EL (cell line): ENCODE results near the gene COL9A3.

ENCODE experiments used
- DNase-seq: peaks from one replicate; pipeline ENCODE4 v3.0.0-alpha.2; 2016

COL9A3 gene

DNA sequence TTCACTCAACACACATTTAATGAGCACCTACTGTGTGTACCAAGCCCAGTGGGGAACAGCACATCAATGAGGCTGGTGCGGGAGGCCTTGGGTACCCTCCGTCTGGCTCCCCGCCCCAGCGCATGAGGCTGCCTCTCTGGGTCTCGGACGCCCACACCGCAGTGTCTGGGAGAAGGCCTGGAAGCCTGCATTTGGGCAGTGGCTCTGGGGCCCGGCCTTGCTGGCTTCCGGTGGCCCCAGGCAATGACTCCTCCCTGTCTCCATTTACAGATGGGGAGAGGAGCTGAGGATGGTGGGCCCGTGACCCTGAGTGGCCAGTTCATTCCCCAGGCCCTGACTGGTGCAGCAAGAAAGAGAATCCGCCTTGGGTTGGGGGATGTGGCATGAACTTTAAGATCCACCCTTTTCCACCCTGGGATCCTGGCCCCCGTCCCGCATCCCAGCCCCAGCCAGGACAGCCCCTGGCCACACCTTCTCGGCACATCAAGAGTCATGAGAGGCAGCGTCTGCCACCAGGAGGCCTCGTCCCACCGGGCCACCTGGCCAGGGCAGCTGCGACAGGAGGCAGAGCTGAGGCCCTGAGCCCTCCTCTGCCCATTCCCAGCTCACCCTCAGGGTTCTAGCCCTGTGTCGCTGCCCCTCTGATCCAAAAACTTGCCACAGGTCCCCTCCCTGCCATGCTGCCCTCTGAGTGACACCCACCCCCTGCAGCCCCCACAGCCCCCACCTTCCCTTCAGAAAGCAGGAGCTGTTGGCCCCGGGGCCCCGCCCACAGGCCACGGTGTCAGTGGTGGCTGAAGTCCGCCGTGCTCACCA, 38.0 kb upstream of the COL9A3 start:
- DNase-seq = no peak

DNA sequence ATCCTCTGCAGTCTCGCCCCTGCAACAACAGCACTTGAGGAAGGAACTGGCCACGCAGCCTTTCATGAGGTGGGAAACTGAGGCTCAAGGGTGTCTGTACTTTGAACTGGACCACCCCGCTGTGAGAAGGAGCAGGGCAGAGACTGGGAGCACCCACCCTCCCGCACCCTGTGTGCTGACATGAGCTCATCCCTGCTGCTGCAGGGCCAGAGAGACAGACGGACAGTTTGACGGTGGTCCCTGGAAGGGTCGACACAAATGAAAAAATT, 37.5 kb upstream of the COL9A3 start:
- DNase-seq = no peak

DNA sequence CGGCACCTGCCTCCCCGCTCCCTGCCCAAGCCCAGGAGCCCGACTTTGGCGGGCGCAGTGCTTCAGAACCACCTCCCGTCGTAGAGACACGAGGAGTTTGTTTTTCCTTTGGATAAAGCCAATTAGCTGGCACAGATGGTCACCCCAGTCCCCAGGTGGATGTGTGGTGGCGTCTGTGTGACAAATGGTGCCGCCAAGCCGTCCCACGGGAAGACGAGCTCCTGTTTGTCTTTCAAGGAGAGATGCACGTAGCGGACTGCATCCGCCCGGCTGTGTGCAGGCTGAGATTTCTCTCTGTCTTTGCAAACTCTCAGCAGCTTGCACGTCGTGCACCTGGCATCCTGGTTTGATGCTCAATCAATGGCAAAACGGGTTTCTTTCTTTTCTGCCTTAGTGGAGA, 36.6 kb upstream of the COL9A3 start:
- DNase-seq = no peak

DNA sequence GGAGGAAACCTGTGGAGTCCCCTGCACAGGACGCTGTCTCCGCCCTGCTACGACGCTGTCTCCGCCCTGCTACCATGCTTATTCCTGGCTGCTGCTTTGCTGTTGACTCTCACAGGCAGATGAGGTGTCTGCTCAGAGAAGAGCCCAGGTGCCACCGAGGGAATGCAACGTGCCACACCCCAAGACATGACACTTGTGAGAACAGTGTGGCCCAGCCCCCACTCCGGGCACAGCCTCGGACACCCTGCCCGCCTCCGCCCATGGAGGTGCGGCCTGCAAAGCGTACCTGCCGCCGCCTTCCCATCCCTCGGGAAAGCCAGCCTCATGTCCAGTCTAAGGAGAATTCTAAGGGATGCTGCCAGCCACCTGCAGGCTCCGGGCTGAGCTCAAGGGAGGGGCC, 36.2 kb upstream of the COL9A3 start:
- DNase-seq = no peak

DNA sequence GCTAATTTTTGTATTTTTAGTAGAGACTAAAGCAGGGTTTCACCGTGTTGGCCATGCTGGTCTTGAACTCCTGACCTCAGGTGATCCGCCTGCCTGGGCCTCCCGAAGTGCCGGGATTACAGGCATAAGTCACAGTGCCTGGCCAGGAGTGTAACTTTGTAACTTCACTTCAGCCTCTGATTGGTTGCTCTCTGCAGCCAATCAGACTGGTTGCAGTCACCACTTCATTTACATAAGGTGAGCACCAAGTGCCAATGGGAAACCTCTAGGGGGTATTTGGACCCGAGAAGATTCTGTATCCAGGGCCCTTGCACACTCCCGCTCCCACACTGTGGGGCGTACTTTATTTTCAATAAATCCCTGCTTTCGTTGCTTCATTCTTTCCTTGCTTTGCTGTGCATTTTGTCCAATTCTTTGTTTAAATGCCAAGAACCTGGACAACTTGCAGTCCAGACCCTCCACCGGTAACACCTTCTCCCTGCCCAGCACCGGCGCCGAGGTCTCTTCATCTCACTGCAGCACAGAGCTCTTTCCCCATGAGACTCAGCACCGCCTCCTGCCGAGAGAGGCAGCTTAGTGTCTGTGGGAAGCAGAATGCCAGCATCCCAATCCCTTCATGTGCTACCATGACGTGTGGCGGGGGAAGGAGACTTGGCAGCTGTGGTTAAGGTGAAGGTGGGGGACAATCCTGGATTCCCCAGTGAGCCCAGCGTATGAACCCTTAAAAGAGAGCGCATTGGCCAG, 34.5 kb upstream of the COL9A3 start:
- DNase-seq = no peak

DNA sequence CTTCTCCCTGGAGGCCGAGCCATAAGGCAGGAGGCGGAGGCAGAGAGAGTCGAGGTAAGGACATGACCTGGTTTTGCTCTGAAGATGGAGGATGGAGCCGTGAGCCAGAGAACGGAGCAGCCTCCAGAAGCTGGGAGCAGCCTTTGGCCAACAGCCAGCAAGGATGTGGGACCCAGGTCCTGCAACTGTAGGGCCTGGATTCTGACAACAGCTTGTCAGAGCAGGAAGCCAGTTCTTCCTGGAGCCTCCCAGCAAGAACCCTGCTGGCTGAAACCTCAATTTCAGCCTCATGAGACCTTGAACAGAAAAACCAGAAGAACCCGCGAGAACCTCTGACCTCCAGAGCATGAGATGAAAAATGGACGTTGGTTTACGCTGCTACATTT, 34.0 kb upstream of the COL9A3 start:
- DNase-seq = no peak

DNA sequence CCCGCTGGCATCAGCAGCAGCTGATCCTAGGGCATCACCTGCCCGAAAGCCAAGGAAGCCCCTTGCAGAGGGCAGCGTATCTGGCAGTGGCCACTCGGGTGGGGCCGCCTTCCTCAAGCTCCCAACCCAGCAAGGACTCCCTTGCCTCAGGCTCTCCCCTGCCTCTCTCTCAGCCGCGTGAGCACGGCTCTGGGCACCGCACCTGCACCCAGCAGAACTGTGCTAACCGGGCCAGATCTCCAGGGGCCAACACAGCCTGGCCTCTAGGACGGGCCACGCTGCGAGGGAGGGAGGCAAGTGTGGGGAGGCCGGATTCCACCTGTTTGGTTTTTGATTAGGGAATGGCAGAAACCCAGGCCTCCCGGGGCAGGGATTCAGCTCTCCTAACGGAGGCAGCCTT, 32.4 kb upstream of the COL9A3 start:
- DNase-seq = no peak

DNA sequence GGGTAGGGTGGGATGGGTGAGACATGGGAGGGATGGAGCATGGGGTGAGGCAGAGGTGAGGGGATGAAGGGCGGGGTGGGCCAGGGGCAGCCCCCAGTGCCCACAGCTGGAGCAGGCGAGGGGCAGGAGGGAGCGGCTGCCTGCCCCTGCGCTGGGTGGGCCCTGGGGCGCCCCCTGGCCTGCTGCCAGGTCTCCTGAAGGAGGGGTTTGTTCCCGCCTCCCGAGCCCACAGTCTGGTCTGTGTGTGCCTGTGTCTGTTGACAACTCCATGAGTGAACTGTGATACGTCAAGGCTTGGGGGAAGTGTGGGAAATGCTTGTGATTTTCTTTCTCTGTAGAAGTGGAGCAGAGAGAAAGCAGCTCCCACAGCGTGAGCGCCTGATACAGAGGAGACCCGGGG, 31.5 kb upstream of the COL9A3 start:
- no peak for DNase-seq

DNA sequence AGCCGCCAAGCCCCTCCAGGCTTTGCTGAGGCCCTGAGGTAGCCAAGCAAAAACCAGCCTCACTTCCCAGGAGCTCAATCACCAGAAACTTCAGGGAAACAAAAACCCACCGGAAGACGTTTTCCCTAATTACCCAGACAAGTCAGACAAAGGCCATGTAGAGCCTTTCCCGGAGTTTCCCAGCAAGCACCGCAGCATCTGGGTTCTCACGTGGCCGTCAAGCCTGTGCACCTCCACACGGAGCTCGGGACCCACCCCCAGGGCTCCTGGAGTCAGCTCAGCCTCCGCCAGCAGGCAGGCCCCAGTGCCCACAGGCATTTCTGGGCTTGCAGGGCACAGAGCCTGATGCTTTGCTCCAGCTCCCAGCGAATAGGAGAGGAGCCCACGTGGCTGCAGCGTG, 30.7 kb upstream of the COL9A3 start:
- no peak for DNase-seq

DNA sequence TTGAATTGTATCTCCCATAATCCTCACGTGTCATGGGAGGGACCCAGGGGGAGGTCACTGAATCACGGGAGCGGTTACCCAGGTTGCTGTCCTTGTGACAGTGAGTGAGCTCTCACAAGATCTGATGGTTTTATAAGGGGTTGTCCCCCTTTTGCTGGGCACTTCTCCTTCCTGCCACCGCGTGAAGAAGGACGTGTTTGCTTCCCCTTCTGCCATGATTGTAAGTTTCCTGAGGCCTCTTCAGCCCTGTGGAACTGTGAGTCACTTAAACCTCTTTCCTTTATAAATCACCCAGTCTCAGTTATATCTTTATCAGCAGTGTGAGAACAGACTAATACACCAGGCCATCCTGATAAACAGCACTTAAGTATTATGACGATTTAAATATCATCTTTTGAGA, 29.5 kb upstream of the COL9A3 start:
- DNase-seq = no peak

DNA sequence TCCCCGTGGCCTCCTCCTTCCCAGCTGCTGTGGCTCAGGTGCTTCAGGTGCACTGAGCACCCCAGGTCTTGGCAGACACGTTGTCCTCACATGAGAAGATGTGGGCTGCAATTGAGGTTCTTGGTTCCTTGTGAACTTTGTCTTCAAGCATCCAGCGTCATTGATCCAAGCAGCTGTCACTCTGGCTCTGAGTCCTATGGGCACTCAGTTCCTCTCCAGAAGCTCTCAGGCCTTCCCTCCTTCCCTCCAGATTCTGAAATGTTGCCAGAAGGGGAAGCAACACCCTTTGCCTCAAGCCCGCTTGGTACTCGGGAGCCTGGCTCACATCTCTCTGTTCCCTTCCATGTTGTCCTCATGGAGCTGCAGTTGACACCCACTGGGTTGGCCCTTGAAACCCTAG, 29.0 kb upstream of the COL9A3 start:
- DNase-seq = no peak

DNA sequence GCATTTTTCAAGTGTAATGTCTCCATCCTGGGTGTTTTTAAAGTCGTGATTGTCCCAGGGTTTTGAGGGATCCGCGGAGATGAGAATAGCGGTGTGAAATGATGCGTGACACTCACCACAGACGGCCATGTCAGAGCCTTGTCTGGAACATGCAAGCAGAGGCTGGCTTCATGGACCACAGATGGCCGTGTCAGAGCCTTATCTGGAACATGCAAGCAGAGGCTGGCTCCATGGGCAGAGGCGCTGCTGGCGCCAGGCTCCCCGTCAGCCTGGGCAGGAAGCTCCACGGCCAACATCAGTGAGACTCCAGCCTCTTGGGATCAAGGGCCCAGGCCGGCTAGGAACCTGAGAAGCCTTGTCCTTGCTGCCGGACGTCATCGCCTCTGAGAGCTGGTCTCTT, 28.2 kb upstream of the COL9A3 start:
- no peak for DNase-seq

DNA sequence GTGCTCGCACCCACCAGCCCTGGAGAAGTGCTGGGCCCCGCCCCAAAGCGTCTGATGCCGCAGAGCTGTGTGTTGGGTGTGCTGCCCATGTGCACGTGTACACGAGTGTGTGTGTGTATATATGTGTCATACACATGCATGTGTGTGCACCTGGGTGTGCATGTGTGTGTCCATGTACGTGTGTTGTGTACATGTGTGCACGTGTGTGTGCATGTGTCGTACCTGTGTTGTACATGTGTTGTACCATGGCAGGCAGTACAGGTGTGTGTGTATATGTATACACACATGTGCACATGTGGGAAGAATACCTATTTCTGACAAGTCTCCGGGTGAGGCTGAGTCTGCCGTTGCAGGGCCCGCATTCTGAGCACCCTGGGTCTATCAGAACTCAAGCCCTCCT, 26.8 kb upstream of the COL9A3 start:
- DNase-seq = no peak

DNA sequence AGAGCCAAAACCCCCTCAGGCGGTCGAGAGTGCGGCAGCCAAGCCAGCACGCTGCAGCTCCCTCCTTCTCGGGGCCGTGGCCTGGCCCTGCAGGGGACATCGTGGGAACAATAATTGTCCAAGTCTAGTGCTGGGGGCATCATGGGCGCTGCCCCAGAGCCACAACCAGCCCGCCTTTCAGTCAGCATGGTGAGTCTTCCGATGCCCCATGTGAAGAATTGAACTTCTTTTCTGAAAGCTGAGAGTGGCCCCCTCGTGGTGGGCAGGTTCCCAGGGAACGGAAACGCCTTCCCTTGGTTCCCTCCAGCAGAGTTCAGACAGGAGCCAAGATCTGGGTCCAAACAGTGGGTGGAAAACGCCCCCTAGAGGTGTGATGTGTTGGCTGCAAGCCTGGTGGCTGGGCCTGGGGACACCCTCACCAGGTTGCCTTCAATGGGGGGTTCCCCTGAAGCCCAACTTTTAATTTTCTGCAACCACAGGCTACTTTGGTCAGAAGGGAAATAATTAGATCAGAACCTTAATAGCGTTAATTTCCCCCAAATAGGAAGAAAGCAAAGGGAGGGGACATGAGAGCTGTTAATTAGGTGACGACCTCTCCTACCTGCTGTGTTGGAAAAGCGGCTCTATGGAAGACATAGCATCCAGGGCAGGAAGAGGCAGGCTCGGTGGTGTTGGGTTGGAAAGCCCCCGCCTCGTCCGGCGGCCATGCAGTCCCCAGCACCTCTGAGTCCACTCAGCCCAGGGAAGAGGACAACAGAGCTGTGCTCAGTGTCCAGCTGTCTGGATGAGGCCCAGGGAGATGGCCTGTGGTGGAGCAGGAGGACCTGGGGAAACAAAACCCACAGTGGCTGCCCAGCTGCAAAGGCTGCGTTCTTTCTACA, 25.3 kb upstream of the COL9A3 start:
- peak; percentile 92 for DNase-seq

DNA sequence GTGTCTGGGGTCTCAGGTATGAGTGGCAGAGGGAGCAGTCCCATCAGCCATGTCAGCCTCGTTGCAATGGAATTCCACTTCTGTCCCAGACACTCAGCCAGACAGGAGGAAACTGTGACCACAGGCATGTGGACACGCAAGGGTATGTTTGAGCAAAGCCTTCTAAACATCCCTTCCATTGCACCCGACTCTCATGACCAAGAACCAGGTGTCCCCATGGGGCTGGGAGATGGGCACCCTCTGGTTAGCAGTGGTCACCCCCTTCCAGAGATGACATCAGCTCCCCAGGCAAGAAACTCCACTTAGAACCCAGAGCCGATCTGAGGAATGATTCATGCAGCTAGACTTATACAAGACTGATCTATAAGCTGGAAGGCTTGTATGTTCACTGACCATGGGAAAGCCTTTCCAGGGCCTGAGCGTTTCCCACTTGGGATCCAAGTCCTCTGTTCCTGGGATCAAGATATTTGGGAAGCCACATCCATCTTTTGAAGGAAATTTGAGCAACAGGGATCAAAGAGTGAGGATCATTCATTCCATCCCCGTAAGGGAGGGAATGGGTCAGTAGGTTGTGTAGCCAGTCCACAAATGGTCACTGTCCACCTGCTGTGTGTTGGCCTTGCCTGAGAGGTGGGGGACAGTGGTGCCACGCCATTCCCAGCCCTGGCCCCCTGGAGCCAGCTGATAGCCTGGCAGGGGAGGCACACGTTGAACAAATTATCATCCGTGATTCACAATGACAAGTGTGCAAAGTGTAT, 24.5 kb upstream of the COL9A3 start:
- DNase-seq = peak; percentile 67

DNA sequence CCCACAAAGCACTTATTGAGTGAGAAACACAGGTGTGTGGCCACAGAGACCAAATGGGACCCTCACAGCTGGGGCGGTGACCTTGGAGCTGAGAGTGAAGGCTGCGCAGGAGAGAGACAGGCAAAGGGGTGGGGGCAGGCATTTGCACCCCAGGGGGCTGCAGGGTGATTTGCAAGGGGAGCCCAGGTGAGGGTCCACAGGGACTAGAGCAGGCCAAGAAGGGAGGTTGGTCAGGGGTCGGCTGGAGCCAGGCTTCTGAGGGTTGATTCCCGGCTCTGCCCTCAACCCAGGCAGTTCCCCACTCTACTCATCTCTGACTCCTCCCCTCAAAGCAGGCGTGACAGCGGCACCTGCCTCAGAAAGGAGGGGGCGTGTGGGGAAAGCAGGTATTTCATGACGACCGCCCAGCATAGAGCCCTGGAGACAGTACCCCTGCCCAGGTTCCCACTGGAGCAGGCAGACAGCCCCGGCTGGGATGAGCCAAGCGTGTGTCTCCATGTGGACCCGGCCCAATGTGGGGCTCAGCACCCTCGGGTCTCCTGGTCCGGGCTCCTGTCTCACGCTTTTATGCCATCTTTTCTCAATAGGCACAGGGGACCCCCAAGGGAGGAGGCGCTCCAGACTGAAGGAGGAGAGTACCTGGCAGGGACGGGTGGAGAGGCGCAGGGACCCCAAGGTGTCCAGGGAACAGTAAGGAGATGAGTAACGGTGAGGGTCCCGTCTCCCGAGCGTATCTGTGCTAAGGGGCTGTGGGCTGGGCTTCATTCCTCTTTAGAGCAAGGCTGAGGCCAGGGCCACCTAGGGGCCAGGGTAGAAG, 23.7 kb upstream of the COL9A3 start:
- DNase-seq = no peak

DNA sequence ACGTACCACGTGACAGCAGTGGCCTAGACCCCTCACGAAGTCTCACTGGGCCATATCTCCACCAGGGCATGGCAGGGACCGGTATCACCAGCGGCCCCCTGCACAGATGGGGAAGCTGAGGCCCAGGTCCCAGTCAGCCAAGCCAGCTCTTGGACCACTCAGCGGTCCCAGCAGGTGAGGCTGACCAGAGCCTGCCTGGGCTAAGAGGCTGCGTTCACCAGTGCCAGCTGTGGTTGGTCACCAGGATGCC, 23.2 kb upstream of the COL9A3 start:
- DNase-seq = no peak

DNA sequence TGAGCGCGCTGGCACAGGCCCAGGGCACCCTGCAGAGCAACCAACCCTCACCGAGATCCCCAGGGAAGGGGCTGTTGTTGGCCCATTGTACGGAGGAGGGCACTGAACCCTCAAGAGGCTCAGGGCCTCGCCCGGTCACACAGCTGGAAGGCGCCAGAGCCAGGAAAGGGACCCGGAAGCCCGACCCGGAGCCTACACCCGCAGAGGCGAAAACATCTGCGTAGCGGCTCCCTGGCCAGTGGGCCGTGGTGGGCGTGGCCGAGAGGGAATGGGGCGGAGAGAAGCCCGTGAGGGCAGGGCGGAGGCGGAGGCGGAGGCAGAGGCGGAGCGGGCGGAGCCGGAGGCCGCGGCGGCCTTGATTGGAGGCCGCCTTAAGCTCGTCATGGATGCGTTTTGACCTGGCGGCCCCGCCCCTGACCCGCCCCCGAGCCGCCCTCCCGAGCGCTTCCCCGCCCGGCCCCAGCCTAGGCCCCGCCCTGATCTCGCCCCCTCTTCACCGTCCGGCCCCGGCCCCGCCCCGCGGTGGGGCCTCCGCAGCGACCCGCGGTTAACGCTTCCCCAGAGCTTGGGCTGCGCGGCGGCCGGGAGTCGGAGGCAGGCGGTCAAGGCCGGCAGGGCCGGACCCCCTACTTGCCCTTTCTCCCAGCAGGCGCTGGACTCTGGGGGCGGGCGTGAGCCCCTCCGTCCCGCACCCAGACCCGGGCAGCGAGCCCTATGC, 22.7 kb upstream of the COL9A3 start:
- DNase-seq = peak; percentile 97

DNA sequence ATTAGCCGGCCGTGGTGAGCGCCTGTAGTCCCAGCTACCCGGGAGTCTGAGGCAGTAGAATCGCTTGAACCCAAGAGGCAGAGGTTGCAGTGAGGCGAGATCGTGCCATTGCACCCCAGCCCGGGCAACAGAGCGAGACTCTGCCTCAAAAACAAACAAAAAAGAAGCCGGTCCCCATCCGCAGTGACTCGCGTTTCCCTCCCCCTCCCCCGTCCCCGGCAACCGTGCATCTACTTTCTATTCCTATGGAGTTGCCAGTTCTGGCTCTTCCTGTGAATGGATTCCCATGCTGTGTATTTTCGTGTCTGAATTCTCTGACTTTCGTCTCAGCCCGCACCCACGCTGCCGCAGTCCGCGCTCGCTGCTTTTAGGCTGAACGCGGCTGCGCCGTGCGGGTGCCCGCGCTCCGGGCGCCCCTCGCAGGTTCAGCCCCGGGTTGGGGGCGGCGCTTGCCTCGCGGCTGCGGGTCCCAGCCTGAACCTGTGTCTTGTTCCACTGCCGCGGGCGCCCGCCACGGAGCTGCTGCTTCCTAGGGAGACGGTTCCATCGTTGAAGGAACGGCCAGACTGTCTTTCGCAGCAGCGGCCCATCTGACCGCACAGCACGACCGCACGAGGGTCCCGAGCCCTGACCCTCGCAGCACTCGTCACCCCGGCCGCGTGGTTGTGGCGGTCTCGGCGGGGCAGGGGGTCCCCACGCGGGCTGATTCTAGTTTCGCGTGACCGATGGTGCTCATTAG, 21.7 kb upstream of the COL9A3 start:
- peak; percentile 66 for DNase-seq

DNA sequence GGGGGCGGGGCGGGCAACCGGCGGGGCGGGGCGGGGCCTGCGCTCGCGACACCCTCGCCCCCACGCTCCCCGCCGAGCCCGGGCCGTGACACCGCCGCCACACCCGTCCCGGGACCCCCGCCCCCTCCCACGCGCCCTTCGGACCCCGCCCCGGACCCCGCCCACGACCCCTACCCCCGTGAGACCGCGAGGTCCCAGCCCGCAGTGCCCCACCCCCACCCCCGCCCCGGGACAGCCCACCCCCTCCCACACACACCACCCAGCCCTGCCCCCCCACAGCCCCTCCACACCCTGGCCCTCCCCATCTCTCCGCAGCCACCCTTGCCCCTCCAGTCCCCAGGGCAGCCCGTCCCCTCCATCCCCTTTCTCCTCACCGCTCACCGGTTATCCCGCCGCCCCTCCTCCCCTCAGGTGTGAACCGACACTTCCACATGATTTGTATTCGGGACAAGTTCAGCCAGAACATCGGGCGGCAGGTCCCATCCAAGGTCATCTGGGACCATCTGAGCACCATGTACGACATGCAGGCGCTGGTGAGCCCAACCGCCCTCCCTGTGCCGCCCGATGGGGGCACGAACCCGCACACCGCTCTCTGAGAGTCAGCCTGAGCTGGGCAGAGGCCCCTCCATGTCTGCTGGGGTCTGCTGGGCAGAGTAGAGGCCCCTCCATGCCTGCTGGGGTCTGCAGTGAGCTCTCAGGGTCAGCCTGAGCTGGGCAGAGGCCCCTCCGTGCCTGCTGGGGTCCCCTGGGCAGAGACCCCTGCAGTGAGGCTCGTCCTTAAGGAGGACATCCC, 20.0 kb upstream of the COL9A3 start:
- DNase-seq = no peak
